H1 (cell line): Measurements from ENCODE around the gene TDP2. TPM values are rescaled to one million over a fixed set of nuclear protein-coding genes. Genes with fewer than 3 reads are reported as not detected.

Source experiments
- CREB1 ChIP-seq: IDR thresholded peaks from 2 replicates; pipeline ENCODE4 v1.6.1; 2012; ENCODE audit warnings: inconsistent platforms
- MAX ChIP-seq: IDR thresholded peaks from 2 replicates; pipeline ENCODE4 v1.6.1; 2012; ENCODE audit warnings: inconsistent platforms
- SP2 ChIP-seq: IDR thresholded peaks from 2 replicates; pipeline ENCODE4 v1.6.1; 2012; ENCODE audit warnings: mild to moderate bottlenecking, low read length, inconsistent platforms
- SUZ12 ChIP-seq: fragments of 200-600 bp; sonication (generic); IDR thresholded peaks from 2 replicates; pipeline ENCODE4 v1.6.1; 2012; ENCODE audit warnings: mild to moderate bottlenecking, inconsistent platforms, low read length, moderate library complexity, mixed read lengths
- polyA plus RNA-seq, 7 experiments: library from polyadenylated mRNA; depleted of rRNA in 3 of 7; stranded (reverse) in 5 of 7; unstranded in 2 of 7; fragments of >200 nt in 5 of 7; fragments of 200-250 nt in 2 of 7; gene quantifications; 1 replicate in 5 of 7; 2 replicates in 1 of 7; 4 replicates in 1 of 7; pipeline versions ENCODE4 v1.2.1 to v1.2.3, GENCODE V29; 2011 to 2013; ENCODE audit warnings: missing spikeins in 2 of 7, mixed read lengths in 2 of 7
- total RNA-seq: library from RNA; stranded (reverse); fragmentation: NEBNext Ultra II Directional; extraction: Animal tissue kit (Norgen Biotek cat#: 25700); gene quantifications from 2 replicates; pipeline ENCODE4 v1.2.1, GENCODE V29; 2021
- TF ChIP-seq, protein P1 (sequence below), 3 experiments: IDR thresholded peaks; 1 replicate in 2 of 3; 2 replicates in 1 of 3; pipeline versions ENCODE4 v1.5.1 to v1.6.1; 2011; ENCODE audit warnings: low read length in 3 of 3, mild to moderate bottlenecking in 3 of 3, inconsistent platforms in 2 of 3, low read depth in 1 of 3, moderate library complexity in 1 of 3; ENCODE audit not compliant: insufficient read depth in 1 of 3; ENCODE audit errors: control extremely low read depth in 1 of 3

The TDP2 gene
- total and polyA plus RNA-seq, 2 of the 8 experiments (the other 6 are each of a cell fraction or from before 2014, with no cell fraction given): 18.8 to 51.6 TPM

DNA sequence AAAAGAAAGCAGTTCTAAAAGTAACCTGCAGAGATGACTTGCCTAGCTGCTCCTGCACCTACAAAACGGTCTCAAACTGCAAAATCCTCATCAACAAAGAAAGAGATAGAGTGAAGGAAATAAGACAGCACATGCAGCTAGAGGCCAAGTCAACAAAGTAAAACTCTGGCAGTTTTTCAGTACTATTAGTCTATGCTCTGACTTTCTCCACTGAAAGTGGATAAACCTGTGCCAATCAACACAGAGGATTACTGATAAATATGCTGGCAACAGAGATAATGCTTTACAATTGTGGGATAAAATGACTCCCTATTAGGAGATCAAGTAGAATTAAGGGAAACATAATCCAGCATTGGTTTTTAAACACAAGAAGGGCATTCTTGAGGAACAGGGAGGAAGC is 34.1 kb downstream of the TDP2 start (continued):
- TF ChIP-seq CREB1 (no peak), SP2 (no peak), MAX (no peak), SUZ12 (no peak)
- TF ChIP-seq, protein P1, sequence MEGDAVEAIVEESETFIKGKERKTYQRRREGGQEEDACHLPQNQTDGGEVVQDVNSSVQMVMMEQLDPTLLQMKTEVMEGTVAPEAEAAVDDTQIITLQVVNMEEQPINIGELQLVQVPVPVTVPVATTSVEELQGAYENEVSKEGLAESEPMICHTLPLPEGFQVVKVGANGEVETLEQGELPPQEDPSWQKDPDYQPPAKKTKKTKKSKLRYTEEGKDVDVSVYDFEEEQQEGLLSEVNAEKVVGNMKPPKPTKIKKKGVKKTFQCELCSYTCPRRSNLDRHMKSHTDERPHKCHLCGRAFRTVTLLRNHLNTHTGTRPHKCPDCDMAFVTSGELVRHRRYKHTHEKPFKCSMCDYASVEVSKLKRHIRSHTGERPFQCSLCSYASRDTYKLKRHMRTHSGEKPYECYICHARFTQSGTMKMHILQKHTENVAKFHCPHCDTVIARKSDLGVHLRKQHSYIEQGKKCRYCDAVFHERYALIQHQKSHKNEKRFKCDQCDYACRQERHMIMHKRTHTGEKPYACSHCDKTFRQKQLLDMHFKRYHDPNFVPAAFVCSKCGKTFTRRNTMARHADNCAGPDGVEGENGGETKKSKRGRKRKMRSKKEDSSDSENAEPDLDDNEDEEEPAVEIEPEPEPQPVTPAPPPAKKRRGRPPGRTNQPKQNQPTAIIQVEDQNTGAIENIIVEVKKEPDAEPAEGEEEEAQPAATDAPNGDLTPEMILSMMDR (IDR thresholded peaks at IDR 0.05; ENCODE audit: control extremely low read depth in 1 of 3, insufficient read depth in 1 of 3, low read depth in 1 of 3, low read length in 3 of 3): no peak
- TF ChIP-seq, all 59 proteins: peak for 0
